GM21367 (cell line): ENCODE data around the gene RGS17.

ENCODE experiments used
- ATAC-seq: cut with Tn5 transposase; IDR thresholded peaks from one replicate; pipeline ENCODE4 v1.9.1; 2021; ENCODE audit not compliant: unreplicated experiment

Gene RGS17

DNA sequence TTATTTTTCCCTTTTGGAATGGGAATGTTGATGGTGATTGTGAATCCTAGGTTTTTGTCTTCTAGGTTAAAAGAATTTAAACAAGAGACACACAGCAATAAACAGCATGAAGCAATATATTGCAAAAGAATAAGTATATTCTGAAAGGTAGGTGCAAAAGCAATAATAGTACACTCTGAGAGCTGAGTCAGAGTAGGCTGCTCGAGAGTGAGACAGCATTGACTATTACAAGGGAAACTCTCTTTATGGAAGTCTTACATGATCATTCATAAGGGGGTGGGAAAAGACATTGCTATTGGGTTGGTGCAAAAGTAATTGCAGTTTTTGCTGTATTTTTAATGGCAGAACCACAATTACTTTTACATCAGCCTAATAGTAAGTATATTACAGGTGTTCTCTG, 173.3 kb downstream of the RGS17 start:
- no peak for ATAC-seq
